ENCODE measurements around the gene LAIR1.

LAIR1 gene

GRCh38 chr19:54316746-54317107 lies 48.0 kb downstream of the LAIR1 start:
- H3K9ac ChIP-seq (ENCODE audit: insufficient read length, low read depth), result no peak overlapping the region
- no peaks in the 10 kb centered on the region for H3K4me1 ChIP-seq (ENCODE audit: insufficient read depth, insufficient read length)

GRCh38 chr19:54315956-54316355 lies 48.8 kb downstream of the LAIR1 start:
- H3K36me3 ChIP-seq (ENCODE audit: insufficient read depth, insufficient read length, low read length), result no peaks in the 10 kb centered on the region
- no peaks in the 10 kb centered on the region for H3K4me1 ChIP-seq (ENCODE audit: insufficient read depth, insufficient read length)
- H3K27me3 ChIP-seq (ENCODE audit: insufficient read depth, insufficient read length), result peaks cover 5% of the 10 kb centered on the region
- no peaks in the 10 kb centered on the region; the same call in 1 of the 2 replicates for H3K9me3 ChIP-seq (ENCODE audit: insufficient read depth, low read length)
- no peak for TF ChIP-seq ZNF274 (IDR thresholded peaks at IDR 0.05; ENCODE audit: low read depth, low read length)
- no peak for TF ChIP-seq YY1 (IDR thresholded peaks at IDR 0.05; ENCODE audit: insufficient read depth, insufficient read length)
- no peak for TF ChIP-seq SUZ12 (IDR thresholded peaks at IDR 0.05; ENCODE audit: extremely low read depth, insufficient read depth, insufficient read length)
- H3K9ac ChIP-seq (ENCODE audit: insufficient read length, low read depth), result no peak overlapping the region
- no peak overlapping the region for H3K4me3 ChIP-seq (ENCODE audit: insufficient read length, low read depth)
- DNase-seq (ENCODE audit: low read depth, low spot score), result no peak

More at GRCh38 chr19:54316746-54317107, 48.0 kb downstream of the LAIR1 start:
- H3K36me3 ChIP-seq (ENCODE audit: insufficient read depth, insufficient read length, low read length), result no peaks in the 10 kb centered on the region
- no peak for DNase-seq (ENCODE audit: low read depth, low spot score)
- no peak overlapping the region for H3K4me3 ChIP-seq (ENCODE audit: insufficient read length, low read depth)
- no peak for TF ChIP-seq YY1 (IDR thresholded peaks at IDR 0.05; ENCODE audit: insufficient read depth, insufficient read length)
- TF ChIP-seq ZNF274 (IDR thresholded peaks at IDR 0.05; ENCODE audit: low read depth, low read length), result no peak
- TF ChIP-seq SUZ12 (IDR thresholded peaks at IDR 0.05; ENCODE audit: extremely low read depth, insufficient read depth, insufficient read length), result no peak
- H3K9me3 ChIP-seq (ENCODE audit: insufficient read depth, low read length), result peaks cover under 1% of the 10 kb centered on the region; the same call in 1 of the 2 replicates
- H3K27me3 ChIP-seq (ENCODE audit: insufficient read depth, insufficient read length), result peaks cover 5% of the 10 kb centered on the region

- no peak for TF ChIP-seq YY1 (IDR thresholded peaks at IDR 0.05; ENCODE audit: insufficient read depth, insufficient read length)
- TF ChIP-seq SUZ12 (IDR thresholded peaks at IDR 0.05; ENCODE audit: extremely low read depth, insufficient read depth, insufficient read length), result no peak
- TF ChIP-seq ZNF274 (IDR thresholded peaks at IDR 0.05; ENCODE audit: low read depth, low read length), result no peak
- Histone ChIP-seq H3K9ac (ENCODE audit: insufficient read length, low read depth) (no peak within 1 kb of the TSS), H3K36me3 (ENCODE audit: insufficient read depth, insufficient read length, low read length) (no peaks in the 10 kb centered on the region), H3K27me3 (ENCODE audit: insufficient read depth, insufficient read length) (peaks cover 13% of the 10 kb centered on the region), H3K4me1 (ENCODE audit: insufficient read depth, insufficient read length) (no peaks in the 10 kb centered on the region), H3K4me3 (ENCODE audit: insufficient read length, low read depth) (no peak within 1 kb of the TSS), H3K9me3 (ENCODE audit: insufficient read depth, low read length) (no peaks in the 10 kb centered on the region)
- DNase-seq (ENCODE audit: low read depth, low spot score), result no peak
Observed at GRCh38 chr19:54312436-54313377, 52.0 kb downstream of the LAIR1 start, which contains the start of gene LILRA5. Gene LILRA5, minus strand, starts transcription at chr19:54313166. Its CDS starts 147 bp downstream, at chr19:54313019.

GRCh38 chr19:54312011-54312410 lies 52.7 kb downstream of the LAIR1 start:
- DNase-seq (ENCODE audit: low read depth, low spot score), result no peak

GRCh38 chr19:54311486-54311885 lies 53.2 kb downstream of the LAIR1 start:
- no peak overlapping the region for H3K9ac ChIP-seq (ENCODE audit: insufficient read length, low read depth)
- no peaks in the 10 kb centered on the region for H3K36me3 ChIP-seq (ENCODE audit: insufficient read depth, insufficient read length, low read length)
- no peaks in the 10 kb centered on the region for H3K4me1 ChIP-seq (ENCODE audit: insufficient read depth, insufficient read length)
- DNase-seq (ENCODE audit: low read depth, low spot score), result no peak
- H3K27me3 ChIP-seq (ENCODE audit: insufficient read depth, insufficient read length), result peaks cover 16% of the 10 kb centered on the region
- no peaks in the 10 kb centered on the region for H3K9me3 ChIP-seq (ENCODE audit: insufficient read depth, low read length)
- H3K4me3 ChIP-seq (ENCODE audit: insufficient read length, low read depth), result no peak overlapping the region
- TF ChIP-seq SUZ12 (IDR thresholded peaks at IDR 0.05; ENCODE audit: extremely low read depth, insufficient read depth, insufficient read length) (no peak), ZNF274 (IDR thresholded peaks at IDR 0.05; ENCODE audit: low read depth, low read length) (no peak), YY1 (IDR thresholded peaks at IDR 0.05; ENCODE audit: insufficient read depth, insufficient read length) (no peak)

More at GRCh38 chr19:54312011-54312410, 52.7 kb downstream of the LAIR1 start:
- Histone ChIP-seq H3K4me3 (ENCODE audit: insufficient read length, low read depth) (no peak overlapping the region), H3K4me1 (ENCODE audit: insufficient read depth, insufficient read length) (no peaks in the 10 kb centered on the region), H3K9ac (ENCODE audit: insufficient read length, low read depth) (no peak overlapping the region), H3K36me3 (ENCODE audit: insufficient read depth, insufficient read length, low read length) (no peaks in the 10 kb centered on the region), H3K9me3 (ENCODE audit: insufficient read depth, low read length) (no peaks in the 10 kb centered on the region), H3K27me3 (ENCODE audit: insufficient read depth, insufficient read length) (peaks cover 13% of the 10 kb centered on the region)
- no peak for TF ChIP-seq YY1 (IDR thresholded peaks at IDR 0.05; ENCODE audit: insufficient read depth, insufficient read length)
- no peak for TF ChIP-seq ZNF274 (IDR thresholded peaks at IDR 0.05; ENCODE audit: low read depth, low read length)
- no peak for TF ChIP-seq SUZ12 (IDR thresholded peaks at IDR 0.05; ENCODE audit: extremely low read depth, insufficient read depth, insufficient read length)

GRCh38 chr19:54310543-54310942 lies 54.2 kb downstream of the LAIR1 start:
- H3K4me3 ChIP-seq (ENCODE audit: insufficient read length, low read depth), result no peak overlapping the region
- H3K9me3 ChIP-seq (ENCODE audit: insufficient read depth, low read length), result no peaks in the 10 kb centered on the region
- H3K4me1 ChIP-seq (ENCODE audit: insufficient read depth, insufficient read length), result no peaks in the 10 kb centered on the region
- no peak overlapping the region for H3K9ac ChIP-seq (ENCODE audit: insufficient read length, low read depth)
- H3K27me3 ChIP-seq (ENCODE audit: insufficient read depth, insufficient read length), result peaks cover 19% of the 10 kb centered on the region
- no peaks in the 10 kb centered on the region for H3K36me3 ChIP-seq (ENCODE audit: insufficient read depth, insufficient read length, low read length)
- TF ChIP-seq SUZ12 (IDR thresholded peaks at IDR 0.05; ENCODE audit: extremely low read depth, insufficient read depth, insufficient read length) (no peak), YY1 (IDR thresholded peaks at IDR 0.05; ENCODE audit: insufficient read depth, insufficient read length) (no peak), ZNF274 (IDR thresholded peaks at IDR 0.05; ENCODE audit: low read depth, low read length) (no peak)
- no peak for DNase-seq (ENCODE audit: low read depth, low spot score)

GRCh38 chr19:54309811-54310210 lies 54.9 kb downstream of the LAIR1 start:
- TF ChIP-seq SUZ12 (IDR thresholded peaks at IDR 0.05; ENCODE audit: extremely low read depth, insufficient read depth, insufficient read length) (no peak), YY1 (IDR thresholded peaks at IDR 0.05; ENCODE audit: insufficient read depth, insufficient read length) (no peak), ZNF274 (IDR thresholded peaks at IDR 0.05; ENCODE audit: low read depth, low read length) (no peak)
- H3K9me3 ChIP-seq (ENCODE audit: insufficient read depth, low read length), result no peaks in the 10 kb centered on the region
- DNase-seq (ENCODE audit: low read depth, low spot score), result no peak
- H3K9ac ChIP-seq (ENCODE audit: insufficient read length, low read depth), result no peak overlapping the region
- no peaks in the 10 kb centered on the region for H3K36me3 ChIP-seq (ENCODE audit: insufficient read depth, insufficient read length, low read length)
- H3K4me3 ChIP-seq (ENCODE audit: insufficient read length, low read depth), result no peak overlapping the region
- peaks cover 26% of the 10 kb centered on the region for H3K27me3 ChIP-seq (ENCODE audit: insufficient read depth, insufficient read length)
- no peaks in the 10 kb centered on the region for H3K4me1 ChIP-seq (ENCODE audit: insufficient read depth, insufficient read length)

Data from NT2/D1 (cell line).